Tibial nerve (tissue), 4 donors: ENCODE measurements around the gene UFL1. TPM values are rescaled to one million over a fixed set of nuclear protein-coding genes. Genes with fewer than 3 reads are reported as not detected.

Source experiments
- DNase-seq, 2 donors: peaks; one replicate each; pipeline ENCODE4 v3.0.0-alpha.2; 2019; ENCODE audit warnings: low spot score in 2 of 2
- H3K27ac ChIP-seq, 4 donors: fragments of 200-600 bp; sonication (generic) in 3 of 4; one replicate each; pipeline ENCODE4 v1.5.1; 2017 to 2019; ENCODE audit warnings: mild to moderate bottlenecking in 1 of 4
- H3K27me3 ChIP-seq, 2 donors: fragments of 200-600 bp; sonication (generic) in 1 of 2; one replicate each; pipeline versions ENCODE4 v1.5.1 to v1.6.0; 2017 to 2019
- H3K36me3 ChIP-seq, 3 donors: fragments of 200-600 bp; sonication (generic); one replicate each; pipeline ENCODE4 v1.5.1; 2018 to 2019
- H3K4me1 ChIP-seq, 4 donors: fragments of 200-600 bp; sonication (generic) in 3 of 4; one replicate each; pipeline ENCODE4 v1.5.1; 2017 to 2019
- H3K4me3 ChIP-seq, 4 donors: fragments of 200-600 bp; sonication (generic) in 3 of 4; one replicate each; pipeline ENCODE4 v1.5.1; 2017 to 2019; ENCODE audit warnings: mild to moderate bottlenecking in 1 of 4, moderate library complexity in 1 of 4
- H3K9me3 ChIP-seq, 4 donors: fragments of 200-600 bp; sonication (generic) in 3 of 4; one replicate each; pipeline ENCODE4 v1.5.1; 2017 to 2019
- EP300 ChIP-seq, 2 donors: sonication (generic); formaldehyde crosslinking; IDR thresholded peaks; one replicate each; pipeline ENCODE4 v1.6.1; 2017; ENCODE audit warnings: antibody characterized with exemption in 2 of 2, mild to moderate bottlenecking in 1 of 2
- POLR2A ChIP-seq, 2 donors: fragments of 450-650 bp; IDR thresholded peaks; one replicate each; pipeline ENCODE4 v1.6.1; 2017; ENCODE audit warnings: antibody characterized with exemption in 2 of 2, mild to moderate bottlenecking in 2 of 2, moderate library complexity in 2 of 2
- WGBS, 2 donors: methylation state at CpG; one replicate each; pipeline ENCODE4 v1.1.5; 2018; 5-methylcytosine and 5-hydroxymethylcytosine counted together
- total RNA-seq, 4 donors: library from RNA; depleted of rRNA; stranded (reverse); fragments of >200 nt; gene quantifications; one replicate each; pipeline ENCODE4 v1.1.0, GENCODE V29; 2016
- TF ChIP-seq, protein P1 (sequence below), 5 experiments: fragments of 200-600 bp in 3 of 5; fragments of 450-650 bp in 2 of 5; sonication (generic) in 3 of 5; IDR thresholded peaks; one replicate each; pipeline ENCODE4 v1.5.1; 2016 to 2019; ENCODE audit warnings: antibody characterized with exemption in 5 of 5, mild to moderate bottlenecking in 3 of 5, moderate library complexity in 2 of 5

UFL1 gene
- total RNA-seq, 4 donors from 2014 or later = 16.5 to 29.7 (median 24.4) TPM

DNA sequence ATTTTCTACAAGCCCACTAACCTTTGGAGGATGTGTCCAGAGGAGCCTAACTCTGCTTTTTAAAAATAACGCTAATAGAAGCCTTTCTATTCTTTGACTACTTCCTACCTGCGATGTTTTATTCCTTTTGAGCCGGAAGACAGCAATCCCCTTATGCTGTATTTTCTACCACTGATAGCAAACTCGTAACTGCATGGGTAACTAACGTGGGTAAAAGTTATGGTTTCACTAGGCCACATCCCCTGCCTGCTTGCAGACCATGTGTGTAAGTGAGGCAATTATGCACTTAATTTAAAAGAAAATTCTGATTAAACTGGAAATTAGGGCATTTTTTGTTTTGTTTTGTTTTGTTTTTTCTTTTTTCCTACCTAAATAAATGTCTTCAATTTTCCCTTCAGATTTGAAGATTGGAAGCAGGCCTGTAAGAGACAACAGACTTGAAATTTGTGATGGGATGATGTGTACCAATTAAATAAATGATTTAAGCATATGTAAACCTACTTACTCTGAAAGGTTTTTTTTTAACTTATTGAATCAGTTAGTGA lies 931 bp downstream of the UFL1 start:
- no peaks in the 10 kb centered on the region for H3K9me3 ChIP-seq
- peak overlapping the region; percentile 61 to 94 (median 88) for H3K4me3 ChIP-seq
- WGBS, 2 donors = 2% methylated on average over 5 of the region's 5 CpGs
- peak overlapping the region; percentile 89 to 99 (median 97) for H3K27ac ChIP-seq
- H3K4me1 ChIP-seq = peaks cover 0 to 39% (median 12%) of the 10 kb centered on the region in 4 donors
- no peak for TF ChIP-seq EP300 (IDR thresholded peaks at IDR 0.05)
- no peak for TF ChIP-seq POLR2A (IDR thresholded peaks at IDR 0.05)
- TF ChIP-seq, protein P1, sequence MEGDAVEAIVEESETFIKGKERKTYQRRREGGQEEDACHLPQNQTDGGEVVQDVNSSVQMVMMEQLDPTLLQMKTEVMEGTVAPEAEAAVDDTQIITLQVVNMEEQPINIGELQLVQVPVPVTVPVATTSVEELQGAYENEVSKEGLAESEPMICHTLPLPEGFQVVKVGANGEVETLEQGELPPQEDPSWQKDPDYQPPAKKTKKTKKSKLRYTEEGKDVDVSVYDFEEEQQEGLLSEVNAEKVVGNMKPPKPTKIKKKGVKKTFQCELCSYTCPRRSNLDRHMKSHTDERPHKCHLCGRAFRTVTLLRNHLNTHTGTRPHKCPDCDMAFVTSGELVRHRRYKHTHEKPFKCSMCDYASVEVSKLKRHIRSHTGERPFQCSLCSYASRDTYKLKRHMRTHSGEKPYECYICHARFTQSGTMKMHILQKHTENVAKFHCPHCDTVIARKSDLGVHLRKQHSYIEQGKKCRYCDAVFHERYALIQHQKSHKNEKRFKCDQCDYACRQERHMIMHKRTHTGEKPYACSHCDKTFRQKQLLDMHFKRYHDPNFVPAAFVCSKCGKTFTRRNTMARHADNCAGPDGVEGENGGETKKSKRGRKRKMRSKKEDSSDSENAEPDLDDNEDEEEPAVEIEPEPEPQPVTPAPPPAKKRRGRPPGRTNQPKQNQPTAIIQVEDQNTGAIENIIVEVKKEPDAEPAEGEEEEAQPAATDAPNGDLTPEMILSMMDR (IDR thresholded peaks at IDR 0.05) = no peak
- H3K36me3 ChIP-seq = peaks cover 0 to 27% (median 0%) of the 10 kb centered on the region in 3 donors
- no peaks in the 10 kb centered on the region for H3K27me3 ChIP-seq
- no peak for DNase-seq

DNA sequence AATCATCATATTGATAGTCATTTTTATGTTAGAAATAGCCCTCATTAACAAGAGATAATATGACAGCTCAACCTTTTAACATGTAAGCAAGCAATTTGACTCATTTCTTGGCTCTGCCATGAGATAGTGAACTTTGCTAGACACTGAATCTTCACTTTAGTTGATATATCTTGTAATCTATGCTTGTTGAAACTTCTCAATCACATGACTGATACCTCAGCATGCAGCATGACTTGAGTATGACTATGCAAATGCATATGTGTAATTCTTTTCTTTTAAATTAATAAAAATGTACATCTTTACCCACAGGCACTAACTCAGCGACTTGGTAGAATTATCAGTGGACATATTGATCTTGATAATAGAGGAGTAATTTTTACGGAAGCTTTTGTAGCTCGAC lies 6.6 kb downstream of the UFL1 start:
- no peaks in the 10 kb centered on the region for H3K9me3 ChIP-seq
- TF ChIP-seq, protein P1 (IDR thresholded peaks at IDR 0.05) = no peak
- TF ChIP-seq POLR2A (IDR thresholded peaks at IDR 0.05) (no peak), EP300 (IDR thresholded peaks at IDR 0.05) (no peak)
- no peaks in the 10 kb centered on the region for H3K27me3 ChIP-seq
- 97 to 99% methylated on average over 3 of the region's 3 CpGs for WGBS, 2 donors
- DNase-seq = no peak
- H3K4me3 ChIP-seq = no peak overlapping the region
- H3K4me1 ChIP-seq = peaks cover 0 to 18% (median 1%) of the 10 kb centered on the region in 4 donors
- H3K27ac ChIP-seq = no peak overlapping the region
- H3K36me3 ChIP-seq = peaks cover 0 to 80% (median 5%) of the 10 kb centered on the region in 3 donors

DNA sequence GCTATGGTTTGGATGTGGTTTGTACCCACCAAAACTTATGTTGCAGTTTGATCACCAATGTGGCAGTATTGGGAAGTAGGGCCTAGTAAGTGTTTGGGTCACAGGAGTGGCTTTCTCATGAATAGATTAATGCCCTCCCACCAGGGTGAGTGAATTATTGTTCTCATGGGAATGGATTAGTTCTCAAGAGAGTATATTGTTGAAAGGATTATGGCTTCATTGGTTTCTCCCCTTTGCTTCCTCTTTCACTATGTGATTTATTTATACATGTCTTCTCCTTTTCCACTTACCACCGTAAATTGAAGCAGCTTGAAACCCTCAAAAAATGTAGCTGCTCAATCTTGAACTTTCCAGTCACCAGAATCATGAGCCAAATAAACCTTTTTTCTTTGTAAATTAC lies 10.8 kb downstream of the UFL1 start:
- Histone ChIP-seq H3K4me1 (no peaks in the 10 kb centered on the region), H3K9me3 (no peaks in the 10 kb centered on the region), H3K4me3 (no peak overlapping the region), H3K27me3 (no peaks in the 10 kb centered on the region), H3K36me3 (peaks cover 0 to 60% (median 5%) of the 10 kb centered on the region in 3 donors), H3K27ac (no peak overlapping the region)
- WGBS, 2 donors = 77 to 84% methylated on average over 1 of the region's 1 CpG
- no peak for TF ChIP-seq EP300 (IDR thresholded peaks at IDR 0.05)
- TF ChIP-seq POLR2A (IDR thresholded peaks at IDR 0.05) = no peak
- TF ChIP-seq, protein P1 (IDR thresholded peaks at IDR 0.05) = no peak
- no peak for DNase-seq

DNA sequence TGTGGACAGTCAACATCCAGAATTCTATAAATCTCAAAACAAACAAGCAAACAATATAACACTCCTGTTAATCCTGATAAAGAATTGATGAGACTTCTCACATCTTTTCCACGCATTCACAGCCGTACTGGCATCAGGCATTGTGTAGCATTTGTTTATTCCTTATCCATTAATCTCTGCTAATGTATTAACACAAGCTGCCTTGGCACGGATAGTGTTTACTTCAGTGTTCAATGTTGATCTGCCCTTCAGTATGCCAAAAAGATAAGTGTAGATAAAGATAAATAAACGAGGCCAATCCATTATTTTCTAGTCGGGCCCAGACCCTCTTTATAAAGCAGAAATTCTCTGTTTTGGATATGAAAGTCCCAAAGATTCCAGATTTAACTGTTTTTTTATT lies 16.1 kb downstream of the UFL1 start:
- H3K4me1 ChIP-seq = no peaks in the 10 kb centered on the region
- DNase-seq = no peak
- no peak for TF ChIP-seq POLR2A (IDR thresholded peaks at IDR 0.05)
- TF ChIP-seq, protein P1 (IDR thresholded peaks at IDR 0.05) = no peak
- no peak for TF ChIP-seq EP300 (IDR thresholded peaks at IDR 0.05)
- H3K36me3 ChIP-seq = peaks cover 0 to 49% (median 7%) of the 10 kb centered on the region in 3 donors
- 93 to 95% methylated on average over 5 of the region's 5 CpGs for WGBS, 2 donors
- no peak overlapping the region for H3K27ac ChIP-seq
- no peak overlapping the region for H3K4me3 ChIP-seq
- no peaks in the 10 kb centered on the region for H3K27me3 ChIP-seq
- H3K9me3 ChIP-seq = no peaks in the 10 kb centered on the region

DNA sequence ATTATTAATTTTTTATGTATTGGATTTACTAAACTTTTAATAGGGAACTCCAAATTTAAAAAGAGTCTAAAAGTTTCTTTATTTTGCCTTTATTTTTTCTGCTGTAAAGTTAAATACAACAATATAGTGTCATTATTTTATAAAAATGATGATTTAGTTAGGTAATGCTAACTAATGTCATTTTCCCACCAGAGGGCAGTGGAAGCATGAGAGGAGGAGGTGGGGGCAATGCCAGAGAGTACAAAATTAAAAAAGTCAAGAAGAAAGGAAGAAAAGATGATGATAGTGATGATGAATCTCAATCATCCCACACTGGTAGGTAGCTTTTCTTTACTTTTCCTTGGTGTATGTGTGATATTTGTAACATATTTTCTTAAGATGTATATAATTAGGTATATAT lies 21.1 kb downstream of the UFL1 start:
- Histone ChIP-seq H3K9me3 (no peaks in the 10 kb centered on the region), H3K27me3 (no peaks in the 10 kb centered on the region), H3K36me3 (peaks cover 0 to 84% (median 7%) of the 10 kb centered on the region in 3 donors), H3K27ac (no peak overlapping the region), H3K4me1 (no peaks in the 10 kb centered on the region), H3K4me3 (no peak overlapping the region)
- no peak for TF ChIP-seq EP300 (IDR thresholded peaks at IDR 0.05)
- TF ChIP-seq, protein P1 (IDR thresholded peaks at IDR 0.05) = peak in 2 of 5 experiments; percentile 6 to 9
- no peak for DNase-seq
